Kidney (tissue), 14 donors: ENCODE measurements around the gene SNTB2. TPM values are rescaled to one million over a fixed set of nuclear protein-coding genes. Genes with fewer than 3 reads are reported as not detected.
A peak's percentile ranks its signal among the peaks of the same experiment; 100 is the strongest.

Source experiments
- DNase-seq, 5 donors: peaks; one replicate each; pipeline ENCODE4 v3.0.0-alpha.2; 2013 to 2020
- FAIRE-seq: peaks from 2 replicates; lab custom pipeline; 2012; peaks lifted over from hg19 to GRCh38; lab: Jason Lieb, UNC
- H3K27ac ChIP-seq, 2 donors: one replicate each; pipeline ENCODE4 v1.7.0; 2013; ENCODE audit warnings: low read depth in 2 of 2, low read length in 2 of 2, inconsistent platforms in 1 of 2
- H3K27me3 ChIP-seq: one replicate; pipeline ENCODE4 v1.7.1; 2013; ENCODE audit warnings: low read length, inconsistent platforms; ENCODE audit not compliant: control insufficient read depth, insufficient read depth
- H3K36me3 ChIP-seq, 3 donors: one replicate each; pipeline versions ENCODE4 v1.7.0 to v1.7.1; 2013; ENCODE audit warnings: low read length in 3 of 3, control low read depth in 1 of 3, inconsistent platforms in 1 of 3; ENCODE audit not compliant: insufficient read depth in 3 of 3, control insufficient read depth in 2 of 3
- H3K4me1 ChIP-seq, 3 donors: one replicate each; pipeline versions ENCODE4 v1.7.0 to v1.7.1; 2013; ENCODE audit warnings: low read length in 3 of 3, inconsistent platforms in 1 of 3, low read depth in 1 of 3; ENCODE audit not compliant: control insufficient read depth in 2 of 3, insufficient read depth in 2 of 3
- H3K4me3 ChIP-seq, 3 donors: one replicate each; pipeline versions ENCODE4 v1.7.0 to v1.8.1; 2013; ENCODE audit warnings: low read length in 3 of 3, control low read depth in 1 of 3, inconsistent platforms in 1 of 3
- H3K9ac ChIP-seq, 3 donors: one replicate each; pipeline versions ENCODE4 v1.7.0 to v1.7.1; 2013; ENCODE audit warnings: low read length in 3 of 3, control low read depth in 1 of 3, inconsistent platforms in 1 of 3
- H3K9me3 ChIP-seq, 3 donors: one replicate each; pipeline versions ENCODE4 v1.7.0 to v1.7.1; 2013; ENCODE audit warnings: low read length in 3 of 3, control low read depth in 1 of 3, inconsistent platforms in 1 of 3; ENCODE audit not compliant: control insufficient read depth in 2 of 3, insufficient read depth in 1 of 3
- intact Hi-C: fragments of 100-400 bp; cut with DNase I; formaldehyde crosslinking; loops from one replicate; pipeline ENCODE4 v1.11.1; 2022
- polyA plus RNA-seq: library from polyadenylated mRNA; stranded (reverse); fragments of 350-450 nt; fragmentation: Illumina TruSeq; extraction: RNeasy Lipid Tissue Mini Kit (QIAGEN cat#74804); gene quantifications from one replicate; pipeline ENCODE4 v1.2.3, GENCODE V29; 2014; ENCODE audit warnings: low read depth, low replicate concordance; ENCODE audit not compliant: insufficient read depth
- total RNA-seq: library from RNA; stranded (reverse); fragmentation: NEBNext Ultra II Directional; extraction: Animal tissue kit (Norgen Biotek cat#: 25700); gene quantifications from one replicate; pipeline ENCODE4 v1.2.1, GENCODE V29; 2021
- TF ChIP-seq, protein P1 (sequence below): IDR thresholded peaks from 3 replicates; pipeline ENCODE4 v1.5.1; 2012; ENCODE audit warnings: mild to moderate bottlenecking, moderate library complexity, borderline replicate concordance; ENCODE audit not compliant: insufficient read depth; ENCODE audit errors: extremely low read depth
- donor health status: control.
- donor health status: control.
- donor health status: control.
- donor health status: control.
- donor health status: control.
- donor health status: DM: yes; HTN: yes; CAD: no.
- donor health status: Normal renal cell carcinoma (clear cell type).

The SNTB2 gene
- total and polyA plus RNA-seq, 2 donors from 2014 or later, result 4.8 to 45.1 TPM

DNA sequence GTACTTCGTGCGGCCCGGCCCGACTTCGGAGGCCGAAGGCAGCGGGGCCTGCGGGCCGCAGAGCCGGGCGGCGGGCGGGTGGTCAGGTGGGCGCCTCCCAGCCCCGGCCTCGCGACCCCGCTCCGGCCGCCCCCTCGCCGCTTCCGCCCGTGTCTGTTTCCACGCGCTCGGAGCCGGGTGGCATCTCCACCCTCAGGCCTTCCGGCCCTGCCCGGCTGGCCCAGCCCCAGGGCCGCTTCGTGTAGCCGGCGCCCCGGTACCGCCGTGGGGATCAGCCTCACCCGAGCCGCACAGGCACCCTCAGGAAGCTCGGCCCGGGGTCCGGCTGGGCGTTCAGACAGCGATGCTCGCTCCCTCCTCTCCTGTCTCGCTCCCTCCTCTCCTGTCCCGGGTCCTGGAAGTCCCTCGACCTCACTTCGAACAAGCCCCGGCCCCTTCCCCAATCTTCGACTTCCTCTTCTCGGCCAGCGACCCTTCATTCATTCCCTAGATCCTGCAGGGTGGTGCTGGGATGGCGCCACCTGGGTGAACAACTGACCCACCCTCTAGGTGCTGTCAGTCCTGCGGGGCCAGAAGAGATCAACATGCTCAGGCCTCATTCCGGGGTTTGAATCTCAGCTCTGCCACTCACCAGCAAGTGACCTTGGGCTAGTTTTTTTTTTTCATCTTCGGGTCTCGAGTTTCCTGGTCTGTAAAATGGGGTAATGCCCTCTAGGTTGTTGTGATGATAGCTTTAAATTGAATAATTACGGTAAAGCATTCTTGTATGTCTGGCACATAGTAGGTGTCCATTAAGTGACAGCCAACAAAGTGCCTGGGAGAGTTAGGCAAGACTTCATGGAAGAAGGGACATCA lies 124.8 kb downstream of the SNTB2 start:
- peaks cover 0 to 11% (median 10%) of the 10 kb centered on the region in 3 donors for H3K36me3 ChIP-seq
- FAIRE-seq (no peak), DNase-seq (peak in 3 of 5 donors; percentile 35 to 49 (median 39))
- H3K4me3 ChIP-seq, result peak overlapping the region; percentile 55 to 79 (median 70)
- H3K9me3 ChIP-seq, result no peaks in the 10 kb centered on the region
- H3K27ac ChIP-seq, result peak overlapping the region; percentile 71 to 85
- H3K9ac ChIP-seq, result peak overlapping the region; percentile 6 to 91 (median 81)
- intact Hi-C loops, result no loop called here
- H3K27me3 ChIP-seq, result no peaks in the 10 kb centered on the region
- peaks cover 0 to 11% (median 2%) of the 10 kb centered on the region in 3 donors for H3K4me1 ChIP-seq
- TF ChIP-seq, protein P1, sequence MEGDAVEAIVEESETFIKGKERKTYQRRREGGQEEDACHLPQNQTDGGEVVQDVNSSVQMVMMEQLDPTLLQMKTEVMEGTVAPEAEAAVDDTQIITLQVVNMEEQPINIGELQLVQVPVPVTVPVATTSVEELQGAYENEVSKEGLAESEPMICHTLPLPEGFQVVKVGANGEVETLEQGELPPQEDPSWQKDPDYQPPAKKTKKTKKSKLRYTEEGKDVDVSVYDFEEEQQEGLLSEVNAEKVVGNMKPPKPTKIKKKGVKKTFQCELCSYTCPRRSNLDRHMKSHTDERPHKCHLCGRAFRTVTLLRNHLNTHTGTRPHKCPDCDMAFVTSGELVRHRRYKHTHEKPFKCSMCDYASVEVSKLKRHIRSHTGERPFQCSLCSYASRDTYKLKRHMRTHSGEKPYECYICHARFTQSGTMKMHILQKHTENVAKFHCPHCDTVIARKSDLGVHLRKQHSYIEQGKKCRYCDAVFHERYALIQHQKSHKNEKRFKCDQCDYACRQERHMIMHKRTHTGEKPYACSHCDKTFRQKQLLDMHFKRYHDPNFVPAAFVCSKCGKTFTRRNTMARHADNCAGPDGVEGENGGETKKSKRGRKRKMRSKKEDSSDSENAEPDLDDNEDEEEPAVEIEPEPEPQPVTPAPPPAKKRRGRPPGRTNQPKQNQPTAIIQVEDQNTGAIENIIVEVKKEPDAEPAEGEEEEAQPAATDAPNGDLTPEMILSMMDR, result no peak

DNA sequence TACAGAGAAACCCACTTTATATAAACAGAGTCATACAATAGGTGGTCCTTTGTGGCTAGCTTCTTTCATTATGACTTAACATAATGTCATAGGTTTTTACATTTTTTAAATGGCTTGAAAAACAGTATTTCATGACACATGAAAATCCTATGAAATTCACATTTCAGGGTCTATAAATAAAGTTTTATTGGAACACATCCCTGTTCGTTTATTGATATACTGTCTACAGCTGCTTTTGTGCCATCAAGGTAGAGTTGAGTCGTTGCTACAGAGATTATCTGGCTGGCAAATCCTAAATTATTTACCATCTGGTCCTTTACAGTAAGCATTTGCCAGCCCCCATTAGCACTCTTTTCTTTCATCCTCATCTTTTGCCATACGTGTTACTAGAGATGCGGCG lies 126.5 kb downstream of the SNTB2 start:
- peaks cover 0 to 11% (median 2%) of the 10 kb centered on the region in 3 donors for H3K4me1 ChIP-seq
- no peak for DNase-seq
- H3K9ac ChIP-seq, result no peak overlapping the region
- H3K27ac ChIP-seq, result no peak overlapping the region
- H3K36me3 ChIP-seq, result peaks cover 0 to 19% (median 16%) of the 10 kb centered on the region in 3 donors
- intact Hi-C loops, result no loop called here
- no peak for FAIRE-seq
- H3K4me3 ChIP-seq, result no peak overlapping the region
- TF ChIP-seq, protein P1, result no peak
- H3K9me3 ChIP-seq, result no peaks in the 10 kb centered on the region
- no peaks in the 10 kb centered on the region for H3K27me3 ChIP-seq

DNA sequence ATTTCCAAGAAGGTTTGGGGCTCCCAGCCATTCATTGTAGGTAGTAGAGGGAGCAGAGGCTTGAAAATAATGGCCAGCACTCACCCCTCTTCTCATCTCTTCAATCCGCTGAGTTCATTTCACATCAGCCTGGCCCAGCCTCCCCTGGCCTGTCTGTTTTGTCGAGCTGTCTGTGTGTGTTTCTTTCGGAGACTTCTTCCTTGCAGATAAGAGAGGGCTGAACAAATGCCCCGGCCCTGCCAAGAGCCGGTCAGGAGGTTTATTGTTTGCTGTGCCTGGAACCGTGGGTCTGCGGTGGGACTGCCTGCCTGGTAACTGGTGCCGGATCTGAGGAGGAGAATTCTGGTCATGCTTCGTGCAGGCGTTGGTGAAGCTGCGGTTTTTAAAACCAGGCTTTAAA lies 127.6 kb downstream of the SNTB2 start:
- DNase-seq (no peak), FAIRE-seq (no peak)
- Histone ChIP-seq H3K27ac (no peak overlapping the region), H3K9ac (no peak overlapping the region), H3K36me3 (peaks cover 4 to 29% (median 24%) of the 10 kb centered on the region in 3 donors), H3K4me3 (no peak overlapping the region), H3K9me3 (no peaks in the 10 kb centered on the region), H3K4me1 (peaks cover 0 to 11% (median 2%) of the 10 kb centered on the region in 3 donors), H3K27me3 (no peaks in the 10 kb centered on the region)
- TF ChIP-seq, protein P1, result no peak
- intact Hi-C loops, result no loop called here
